Medulla oblongata (tissue), 1 donor: ENCODE results near the gene SSH2.
"Not testable (repeated sequence)": the region's sequence is repeated elsewhere in the genome, so short reads cannot be mapped to it uniquely, and the experiment has no call there.

Experiments
- DNase-seq: peaks from one replicate; pipeline ENCODE4 v3.0.0-alpha.2; 2015; ENCODE audit errors: extremely low spot score

The SSH2 gene

GRCh38 chr17:29929006-29929532, 959 bp downstream of the SSH2 start:
- DNase-seq: peak; percentile 53

- DNase-seq: no peak
Observed at GRCh38 chr17:29927546-29927945, 2.5 kb downstream of the SSH2 start.

GRCh38 chr17:29924786-29925185, 5.2 kb downstream of the SSH2 start:
- DNase-seq: no peak

GRCh38 chr17:29918922-29919856, 10.8 kb downstream of the SSH2 start:
- DNase-seq: no peak

DNA sequence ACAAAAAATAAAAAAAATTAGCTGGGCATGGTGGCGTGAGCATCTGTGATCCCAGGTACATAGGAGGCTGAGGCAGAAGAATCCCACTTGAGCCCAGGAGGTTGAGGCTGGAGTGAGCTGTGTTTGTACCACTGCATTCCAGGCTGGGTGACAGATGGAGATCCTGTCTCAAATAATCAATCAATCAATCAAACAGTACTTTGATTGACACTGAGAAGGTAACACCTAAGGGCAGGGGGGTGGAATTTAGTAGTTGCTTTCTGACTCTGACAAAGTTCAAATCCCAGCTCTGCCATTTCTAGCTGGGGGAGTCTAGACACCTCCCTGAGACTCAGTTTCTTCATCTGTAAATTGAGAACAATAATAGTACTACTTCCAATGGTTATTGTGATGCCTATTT, 12.0 kb downstream of the SSH2 start:
- no peak for DNase-seq

GRCh38 chr17:29914819-29915537, 15.1 kb downstream of the SSH2 start:
- DNase-seq: peak; percentile 40

GRCh38 chr17:29911641-29912177, 18.3 kb downstream of the SSH2 start:
- DNase-seq: no peak

GRCh38 chr17:29909236-29910003, 20.6 kb downstream of the SSH2 start:
- DNase-seq: no peak

DNA sequence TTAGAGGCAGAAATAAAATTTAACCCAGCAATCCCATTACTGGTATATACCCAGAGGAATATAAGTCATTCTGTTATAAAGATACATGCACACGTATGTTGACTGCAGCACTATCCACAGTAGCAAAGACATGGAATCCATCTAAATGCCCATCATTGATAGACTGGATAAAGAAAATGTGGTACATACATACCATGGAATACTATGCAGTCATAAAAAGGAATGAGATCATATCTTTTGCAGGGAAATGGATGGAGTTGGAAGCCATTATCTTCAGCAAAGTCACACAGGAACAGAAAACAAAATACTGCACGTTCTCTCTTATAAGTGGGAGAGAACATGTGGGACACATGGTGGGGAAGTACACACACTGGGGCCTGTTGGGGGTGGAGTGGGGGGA, 23.1 kb downstream of the SSH2 start:
- DNase-seq: no peak

DNA sequence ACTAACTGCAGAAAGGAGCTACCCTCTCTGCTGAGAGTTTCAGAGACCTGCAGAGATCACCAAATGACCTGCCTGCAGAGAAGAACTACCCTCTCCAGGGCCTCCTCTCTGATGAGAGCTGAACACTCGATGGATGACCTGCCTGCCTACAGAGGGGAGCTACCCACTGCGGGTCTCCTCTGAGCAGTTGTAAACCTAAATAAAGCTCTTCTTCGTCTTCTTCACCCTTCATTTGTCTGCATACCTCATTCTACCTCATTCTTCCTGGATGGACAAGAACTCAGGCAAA, 24.2 kb downstream of the SSH2 start:
- DNase-seq: no peak

DNA sequence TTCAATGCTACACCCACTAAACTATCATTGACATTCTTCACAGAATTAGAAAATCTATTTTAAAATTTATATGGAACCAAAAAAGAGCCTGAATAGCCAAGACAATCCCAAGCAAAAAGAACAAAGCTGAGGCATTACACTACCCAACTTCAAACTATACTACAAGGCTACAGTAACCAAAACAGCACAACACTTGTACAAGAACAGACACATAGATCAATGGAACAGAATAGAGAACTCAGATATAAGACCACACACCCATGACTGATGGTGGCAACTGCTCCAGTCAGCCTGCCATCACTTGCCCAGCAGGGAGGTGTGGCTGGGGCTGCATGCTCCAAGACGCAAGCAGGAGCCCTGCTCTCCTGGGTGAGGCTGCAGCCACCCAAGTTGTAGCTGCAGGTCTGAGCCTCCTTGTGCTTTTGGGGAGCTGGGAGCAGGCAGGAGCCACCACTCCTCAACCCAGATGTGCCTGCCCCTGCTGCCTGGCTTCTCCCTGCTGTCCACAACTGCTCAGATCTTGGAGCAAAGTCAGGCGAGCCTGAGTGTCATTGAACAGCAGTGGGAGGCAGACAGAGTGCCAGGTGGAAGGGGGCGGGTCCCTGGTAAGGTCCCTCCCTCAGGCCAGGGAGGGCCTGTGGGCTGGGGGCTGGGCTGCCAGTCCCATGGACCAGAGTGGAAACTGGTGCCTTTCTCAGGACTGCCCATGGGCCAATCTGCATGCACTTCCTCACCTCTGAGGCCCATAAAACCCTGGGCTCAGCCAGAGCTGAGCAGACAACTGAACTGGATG, 24.7 kb downstream of the SSH2 start:
- no peak for DNase-seq

DNA sequence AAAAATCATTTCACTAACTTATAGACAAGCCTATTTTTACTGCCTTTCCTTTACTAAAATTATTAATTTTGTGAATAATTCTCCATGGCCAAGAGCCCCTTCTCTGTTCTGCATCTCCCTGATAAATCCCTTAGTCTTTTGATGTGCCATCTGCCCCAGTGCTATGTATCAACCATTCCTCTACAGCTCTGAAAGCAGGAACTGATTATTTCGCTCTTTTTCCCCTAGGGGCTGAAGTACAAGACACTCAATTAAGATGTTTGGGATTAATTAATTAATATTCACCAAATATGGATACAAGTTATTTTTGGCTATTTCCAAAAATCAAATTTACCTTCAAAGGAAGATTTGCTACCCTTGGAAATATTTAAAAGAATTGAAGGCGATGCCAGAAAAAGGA, 26.6 kb downstream of the SSH2 start:
- no peak for DNase-seq

DNA sequence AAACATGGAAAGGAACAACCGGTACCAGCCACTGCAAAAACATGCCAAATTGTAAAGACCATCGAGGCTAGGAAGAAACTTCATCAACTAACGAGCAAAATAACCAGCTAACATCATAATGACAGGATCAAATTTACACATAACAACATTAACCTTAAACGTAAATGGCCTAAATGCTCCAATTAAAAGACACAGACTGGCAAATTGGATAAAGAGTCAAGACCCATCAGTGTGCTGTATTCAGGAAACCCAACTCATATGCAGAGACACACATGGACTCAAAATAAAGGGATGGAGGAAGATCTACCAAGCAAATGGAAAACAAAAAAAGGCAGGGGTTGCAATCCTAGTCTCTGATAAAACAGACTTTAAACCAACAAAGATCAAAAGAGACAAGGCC, 32.9 kb downstream of the SSH2 start:
- DNase-seq: not testable (repeated sequence)

DNA sequence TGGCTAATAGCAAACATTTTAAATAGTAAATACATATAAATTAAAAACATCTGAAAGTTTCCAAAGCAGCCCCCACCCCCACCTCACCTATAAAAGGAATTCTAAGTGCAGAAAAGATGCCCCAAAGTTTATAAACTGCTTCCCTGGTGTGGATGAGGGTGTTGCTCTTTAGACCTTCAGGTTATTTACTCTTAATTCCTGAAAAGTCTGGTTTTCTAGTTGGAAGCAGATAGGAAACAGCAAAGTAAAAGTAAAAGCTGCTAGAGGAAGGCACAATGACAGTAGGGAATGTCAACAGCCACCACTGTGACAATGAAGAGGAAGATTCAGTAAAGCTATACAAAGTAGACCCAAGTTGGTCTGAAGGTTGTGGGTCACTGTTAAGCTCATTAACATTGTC, 37.8 kb downstream of the SSH2 start:
- DNase-seq: no peak

GRCh38 chr17:29891131-29891530, 38.9 kb downstream of the SSH2 start:
- DNase-seq: no peak

DNA sequence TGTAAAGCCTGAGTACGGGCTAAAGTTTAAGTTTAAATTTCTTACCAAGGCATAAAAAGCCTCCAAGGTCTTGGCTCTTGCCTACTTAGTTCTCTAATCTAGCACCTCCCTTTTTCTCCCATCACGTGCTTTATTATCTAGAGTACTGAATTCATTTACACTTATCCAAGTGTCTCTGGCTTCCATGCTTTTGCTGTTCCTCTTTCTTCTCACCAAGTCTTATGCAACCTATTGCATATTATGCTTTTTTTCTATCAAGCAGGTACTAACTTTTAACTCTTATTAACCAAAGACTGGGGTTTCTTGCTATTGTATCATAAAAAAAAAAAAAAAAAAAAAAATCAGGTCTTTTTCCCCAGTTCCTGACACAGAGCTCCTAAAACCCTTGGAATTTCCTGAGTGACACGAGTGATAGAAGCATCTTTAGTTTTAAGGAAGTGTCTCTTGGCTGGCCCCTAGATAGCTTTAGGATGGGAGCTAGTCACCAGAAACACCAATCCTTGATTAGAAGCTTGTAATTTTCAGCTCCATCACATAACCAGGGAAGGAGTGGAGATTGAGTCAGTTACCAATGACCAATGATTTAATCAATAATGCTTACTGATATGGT, 44.9 kb downstream of the SSH2 start:
- DNase-seq: no peak

- DNase-seq: no peak
Observed at GRCh38 chr17:29883497-29883896, 46.5 kb downstream of the SSH2 start.

DNA sequence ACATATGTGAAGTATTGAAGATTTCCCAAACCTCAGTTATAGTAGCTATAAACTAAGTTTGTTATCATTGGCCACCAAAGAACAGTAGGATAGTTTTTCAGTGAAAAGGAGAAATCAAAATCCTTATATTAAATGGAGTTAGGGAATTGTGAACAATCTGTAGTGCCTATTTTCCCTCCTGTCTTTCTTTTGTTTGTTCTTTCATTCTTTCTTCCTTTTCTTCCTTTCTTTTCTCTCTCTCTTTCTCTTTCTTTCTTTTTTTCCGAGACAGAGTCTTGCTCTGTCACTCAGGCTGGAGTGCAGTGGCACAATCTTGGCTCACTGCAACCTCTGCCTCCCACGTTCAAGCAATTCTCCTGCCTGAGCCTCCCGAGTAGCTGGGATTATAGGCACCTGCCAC, 48.8 kb downstream of the SSH2 start:
- DNase-seq: no peak

DNA sequence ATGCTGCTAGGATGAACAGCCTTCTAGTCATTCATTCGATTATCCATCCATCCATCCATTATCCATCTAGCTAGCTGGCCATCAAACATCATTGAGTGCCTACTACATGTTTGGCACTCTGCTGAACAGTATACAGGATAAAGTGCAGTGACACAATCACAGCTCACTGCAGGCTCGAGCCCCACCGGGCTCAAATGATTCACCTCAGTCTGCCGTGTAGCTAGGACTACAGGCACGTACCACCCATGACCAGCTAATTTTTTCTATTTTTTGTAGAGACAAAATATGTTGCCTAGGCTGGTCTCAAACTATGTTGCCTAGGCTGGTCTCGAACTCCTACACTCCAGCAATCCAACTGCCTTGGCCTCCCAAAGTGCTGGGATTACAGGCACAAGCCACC, 50.0 kb downstream of the SSH2 start:
- DNase-seq: no peak

GRCh38 chr17:29874931-29875596, 55.0 kb downstream of the SSH2 start:
- no peak for DNase-seq
